Lower lobe of right lung (tissue), 2 donors: ENCODE measurements around the gene GPR75. TPM values are rescaled to one million over a fixed set of nuclear protein-coding genes. Genes with fewer than 3 reads are reported as not detected.

Source experiments
- ATAC-seq, 2 donors: fragments of 200-7000 bp; cut with Tn5 transposase; one replicate each; pipeline ENCODE4 v1.9.1; 2020 to 2022; ENCODE audit warnings: mild to moderate bottlenecking in 2 of 2, moderate library complexity in 2 of 2
- DNase-seq: peaks from one replicate; pipeline ENCODE4 v3.0.0-alpha.2; 2020
- H3K27ac ChIP-seq: fragments of 200-600 bp; one replicate; pipeline ENCODE4 v1.8.0; 2022
- H3K27me3 ChIP-seq: fragments of 200-600 bp; one replicate; pipeline ENCODE4 v1.8.0; 2022; ENCODE audit warnings: low read depth
- H3K36me3 ChIP-seq: fragments of 200-600 bp; one replicate; pipeline ENCODE4 v1.8.0; 2022; ENCODE audit warnings: mild to moderate bottlenecking
- H3K4me1 ChIP-seq: fragments of 200-600 bp; one replicate; pipeline ENCODE4 v1.8.0; 2022
- H3K4me3 ChIP-seq: fragments of 200-600 bp; one replicate; pipeline ENCODE4 v1.8.0; 2022; ENCODE audit warnings: mild to moderate bottlenecking
- H3K9me3 ChIP-seq: fragments of 200-600 bp; one replicate; pipeline ENCODE4 v1.8.0; 2022
- CTCF ChIP-seq: fragments of 200-600 bp; IDR thresholded peaks from one replicate; pipeline ENCODE4 v1.8.0; 2022; ENCODE audit warnings: antibody characterized with exemption, mild to moderate bottlenecking
- intact Hi-C: fragments of 100-400 bp; cut with DNase I; formaldehyde crosslinking; loops from one replicate; pipeline ENCODE4 v1.11.0; 2022
- long read RNA-seq: library from polyadenylated mRNA; unstranded; transcript quantifications from one replicate; pipeline ENCODE4 v2.0.0, GENCODE V29; 2021
- total RNA-seq: library from RNA; stranded (reverse); fragmentation: NEBNext Ultra II Directional; extraction: Animal tissue kit (Norgen Biotek cat#: 25700); gene quantifications from one replicate; pipeline ENCODE4 v1.2.1, GENCODE V29; 2021
- donor health status: DM: no; HTN: yes; CAD: no; lungs with severe emphysema.

Gene GPR75
- 3.2 TPM for total RNA-seq
- long read RNA-seq, partial matches to known transcripts = 0 of 1 reads
- long read RNA-seq, other reads (novel, unspliced or antisense) = 0 of 1 reads

GRCh38 chr2:53859206-53860181 lies at the start of gene GPR75:
GPR75 (minus strand) TSS chr2:53859967; CDS start chr2:53854756, 5,211 bp downstream.
- peak; percentile 77 to 86 for ATAC-seq
- H3K4me3 ChIP-seq = peak within 1 kb of the TSS; percentile 49
- H3K27me3 ChIP-seq = no peaks in the 10 kb centered on the region
- intact Hi-C loops = no loop called here
- no peak for TF ChIP-seq CTCF
- no peaks in the 10 kb centered on the region for H3K4me1 ChIP-seq
- H3K9me3 ChIP-seq = no peaks in the 10 kb centered on the region
- peak; percentile 53 for DNase-seq
- peaks cover 18% of the 10 kb centered on the region for H3K36me3 ChIP-seq
- no peak within 1 kb of the TSS for H3K27ac ChIP-seq

GRCh38 chr2:53907582-53907981 lies 47.8 kb upstream of the GPR75 start:
- H3K27me3 ChIP-seq = no peaks in the 10 kb centered on the region

GRCh38 chr2:53905396-53905795 lies 45.6 kb upstream of the GPR75 start:
- DNase-seq (no peak), ATAC-seq (no peak)
- intact Hi-C loops = no loop called here
- peaks cover 100% of the 10 kb centered on the region for H3K36me3 ChIP-seq
- no peak for TF ChIP-seq CTCF
- H3K27ac ChIP-seq = no peak overlapping the region
- H3K27me3 ChIP-seq = no peaks in the 10 kb centered on the region
- no peak overlapping the region for H3K4me3 ChIP-seq
- H3K9me3 ChIP-seq = no peaks in the 10 kb centered on the region
- no peaks in the 10 kb centered on the region for H3K4me1 ChIP-seq

More at GRCh38 chr2:53907582-53907981, 47.8 kb upstream of the GPR75 start:
- intact Hi-C loops = no loop called here
- H3K4me1 ChIP-seq = no peaks in the 10 kb centered on the region
- H3K36me3 ChIP-seq = peaks cover 89% of the 10 kb centered on the region
- H3K9me3 ChIP-seq = no peaks in the 10 kb centered on the region
- ATAC-seq (no peak), DNase-seq (no peak)
- no peak overlapping the region for H3K4me3 ChIP-seq
- TF ChIP-seq CTCF = no peak
- no peak overlapping the region for H3K27ac ChIP-seq

GRCh38 chr2:53903011-53903410 lies 43.2 kb upstream of the GPR75 start:
- H3K27me3 ChIP-seq = no peaks in the 10 kb centered on the region
- no peak for TF ChIP-seq CTCF
- H3K36me3 ChIP-seq = peaks cover 99% of the 10 kb centered on the region
- no peak for ATAC-seq
- no peak for DNase-seq
- H3K4me3 ChIP-seq = no peak overlapping the region
- intact Hi-C loops = no loop called here
- no peaks in the 10 kb centered on the region for H3K9me3 ChIP-seq
- H3K4me1 ChIP-seq = no peaks in the 10 kb centered on the region
- H3K27ac ChIP-seq = no peak overlapping the region

- no peak for TF ChIP-seq CTCF
- DNase-seq (no peak), ATAC-seq (no peak)
- no peaks in the 10 kb centered on the region for H3K4me1 ChIP-seq
- H3K27me3 ChIP-seq = no peaks in the 10 kb centered on the region
- no peak overlapping the region for H3K27ac ChIP-seq
- peaks cover 99% of the 10 kb centered on the region for H3K36me3 ChIP-seq
- intact Hi-C loops = no loop called here
- H3K9me3 ChIP-seq = no peaks in the 10 kb centered on the region
- no peak overlapping the region for H3K4me3 ChIP-seq
Measured at GRCh38 chr2:53901192-53901591, 41.4 kb upstream of the GPR75 start.
